ENCODE measurements around the gene OR4F3.
"Not testable (repeated sequence)": the region's sequence is repeated elsewhere in the genome, so short reads cannot be mapped to it uniquely, and the experiment has no call there.

The OR4F3 gene

GRCh38 chr5:181366968-181367367 lies at the start of gene OR4F3:
Gene OR4F3, plus strand, starts transcription at chr5:181367268.
- ATAC-seq: not testable (repeated sequence)

Measured in SK-N-SH treated with all-trans-retinoic acid at 6 μM for 48 hours (cell line).